Measurements from ENCODE around the gene KLF3. TPM values are rescaled to one million over a fixed set of nuclear protein-coding genes. Genes with fewer than 3 reads are reported as not detected.

KLF3 gene
- total and polyA plus RNA-seq, 2 of the 4 experiments (the other 2 are of a cell fraction), result 8.2 to 12.6 TPM

GRCh38 chr4:38735870-38736269, 71.9 kb downstream of the KLF3 start:
- Histone ChIP-seq H3K79me1 (ENCODE audit: low read depth in 1 of 2, low read length in 2 of 2) (no peaks in the 10 kb centered on the region), H3K27me3 (ENCODE audit: control insufficient read depth, insufficient read depth, low read length) (peaks cover 7% of the 10 kb centered on the region), H2AK5ac (ENCODE audit: low read depth, low read length) (no peak overlapping the region), H4K20me1 (ENCODE audit: insufficient read depth, low read length) (no peaks in the 10 kb centered on the region), H3K56ac (ENCODE audit: extremely low read depth, insufficient read depth, low read length) (no peak overlapping the region), H3K18ac (ENCODE audit: low read depth, low read length) (no peak overlapping the region), H3K9ac (ENCODE audit: low read depth, low read length) (no peak overlapping the region), H2BK120ac (ENCODE audit: low read depth, low read length) (no peak overlapping the region), H3K14ac (replicated peaks; ENCODE audit: low read depth, low read length) (no peak overlapping the region), H3K4me2 (ENCODE audit: low read depth, low read length) (no peak overlapping the region), H2AK9ac (replicated peaks; ENCODE audit: low read depth, low read length, poor library complexity) (no peak overlapping the region), H3K36me3 (ENCODE audit: control insufficient read depth, insufficient read depth, low read length) (no peaks in the 10 kb centered on the region), H4K5ac (ENCODE audit: low read depth, low read length) (no peak overlapping the region), H3K27ac (ENCODE audit: insufficient read depth, low read length) (no peak overlapping the region), H3K9me3 (ENCODE audit: control insufficient read depth, insufficient read depth, low read length) (no peaks in the 10 kb centered on the region), H3K9me1 (ENCODE audit: insufficient read depth, low read length) (no peaks in the 10 kb centered on the region), H4K8ac (ENCODE audit: low read depth in 2 of 2, low read length in 2 of 2) (no peak overlapping the region), H2BK15ac (ENCODE audit: low read depth, low read length) (no peak overlapping the region), H3K4me3 (ENCODE audit: insufficient read depth, low read depth, low read length) (no peak overlapping the region), H3K4me1 (ENCODE audit: control insufficient read depth, insufficient read depth, low read length) (no peaks in the 10 kb centered on the region; the same call in 1 of the 2 replicates), H2BK5ac (ENCODE audit: low read depth, low read length, poor library complexity, severe bottlenecking) (no peak overlapping the region), H2BK20ac (ENCODE audit: low read depth, low read length) (no peak overlapping the region), H3K4ac (ENCODE audit: low read depth, low read length) (no peak overlapping the region), H2AFZ (replicated peaks; ENCODE audit: low read length, poor library complexity) (no peak overlapping the region), H4K91ac (ENCODE audit: insufficient read depth, low read depth, low read length) (no peak overlapping the region), H3K23ac (ENCODE audit: low read depth, low read length) (no peak overlapping the region)
- dilution Hi-C loops (cut with HindIII; ENCODE audit: low sequenced_read_pairs, unreplicated experiment), result no loop called here
- intact Hi-C loops (cut with micrococcal nuclease), result loop anchor here (10.0 kb wide), 1 partner anchor 931 kb away; no protein-coding TSS in a partner anchor
- in situ Hi-C loops (cut with MboI; ENCODE audit: low sequenced_read_pairs), result no loop called here
- TF ChIP-seq MAZ (IDR thresholded peaks at IDR 0.05; ENCODE audit: borderline replicate concordance, low read depth, low read length) (no peak), POLR2A (IDR thresholded peaks at IDR 0.05; ENCODE audit: low read depth, low read length) (no peak), CHD1 (IDR thresholded peaks at IDR 0.05; ENCODE audit: low read depth, low read length) (no peak), SMC3 (IDR thresholded peaks at IDR 0.05; ENCODE audit: low read depth, low read length) (no peak)
- ATAC-seq (ENCODE audit: low read depth) (no peak), DNase-seq (no peak)
- POLR2A ChIA-PET (ENCODE audit: unreplicated experiment), result no interaction called here
- CTCF ChIA-PET, result interaction anchor here (0.8 to 0.9 kb wide), 2 partner anchors 417 to 557 kb away, joined by 3 to 5 read pairs; no protein-coding TSS in a partner anchor
- no TSS peak for BruUV-seq (replicated peaks)
- 50% methylated on average over 1 of the region's 3 CpGs; no CpG with 5 or more reads in 1 of the 2 experiments for WGBS, 2 experiments (ENCODE audit: extremely low coverage in 2 of 2, insufficient read length in 1 of 2)
